DND-41 (cell line): ENCODE results near the gene FMO2.
"Not testable (repeated sequence)": the region's sequence is repeated elsewhere in the genome, so short reads cannot be mapped to it uniquely, and the experiment has no call there.

Experiments
- ATAC-seq: fragments of 200-7000 bp; cut with Tn5 transposase; 3 replicates; pipeline ENCODE4 v1.9.1; 2021; ENCODE audit warnings: low read depth; ENCODE audit not compliant: insufficient read depth
- DNase-seq: peaks from one replicate; pipeline ENCODE4 v3.0.0-alpha.2; 2020
- H2AFZ ChIP-seq: 2 replicates; pipeline ENCODE4 v1.6.0; 2012; ENCODE audit warnings: low read depth, low read length
- H3K27ac ChIP-seq: 2 replicates; pipeline ENCODE4 v1.5.1; 2012; ENCODE audit warnings: low read length, inconsistent platforms
- H3K27me3 ChIP-seq: fragments of 200-600 bp; sonication (generic); 2 replicates; pipeline ENCODE4 v1.6.0; 2012; ENCODE audit warnings: low read length, mild to moderate bottlenecking, inconsistent platforms; ENCODE audit not compliant: insufficient read depth, poor library complexity
- H3K36me3 ChIP-seq: 2 replicates; pipeline ENCODE4 v1.5.1; 2012; ENCODE audit warnings: low read length, inconsistent platforms; ENCODE audit not compliant: insufficient read depth
- H3K4me1 ChIP-seq: 2 replicates; pipeline ENCODE4 v1.5.1; 2012; ENCODE audit warnings: mild to moderate bottlenecking, low read length; ENCODE audit not compliant: insufficient read depth
- H3K4me2 ChIP-seq: 2 replicates; pipeline ENCODE4 v1.6.0; 2012; ENCODE audit warnings: mild to moderate bottlenecking, moderate library complexity, low read length, inconsistent platforms; ENCODE audit not compliant: insufficient read depth
- H3K4me3 ChIP-seq, 2 experiments: fragments of 200-600 bp in 1 of 2; shearing (Covaris generic) in 1 of 2; 2 replicates each; pipeline ENCODE4 v1.5.1; 2012 to 2016; ENCODE audit warnings: inconsistent platforms in 2 of 2, low read length in 2 of 2, mild to moderate bottlenecking in 2 of 2, low read depth in 1 of 2, moderate library complexity in 1 of 2
- H3K79me2 ChIP-seq: 2 replicates; pipeline ENCODE4 v1.6.0; 2012; ENCODE audit warnings: low read length, inconsistent platforms; ENCODE audit not compliant: insufficient read depth
- H3K9ac ChIP-seq: 2 replicates; pipeline ENCODE4 v1.6.0; 2012; ENCODE audit warnings: low read depth, mild to moderate bottlenecking, inconsistent platforms, low read length, moderate library complexity
- H3K9me3 ChIP-seq: 2 replicates; pipeline ENCODE4 v1.5.1; 2012; ENCODE audit warnings: low read length, moderate library complexity, mild to moderate bottlenecking, inconsistent platforms; ENCODE audit not compliant: insufficient read depth, severe bottlenecking
- H4K20me1 ChIP-seq: 2 replicates; pipeline ENCODE4 v1.6.0; 2012; ENCODE audit warnings: low read length; ENCODE audit not compliant: insufficient read depth
- EZH2 ChIP-seq: IDR thresholded peaks from 3 replicates; pipeline ENCODE4 v1.6.1; 2012; ENCODE audit warnings: borderline replicate concordance, low read depth, mild to moderate bottlenecking, moderate library complexity, low read length, inconsistent platforms; ENCODE audit not compliant: severe bottlenecking
- TF ChIP-seq, protein P1 (sequence below): IDR thresholded peaks from 2 replicates; pipeline ENCODE4 v1.5.1; 2012; ENCODE audit warnings: borderline replicate concordance, low read length, moderate library complexity, mild to moderate bottlenecking; ENCODE audit not compliant: poor library complexity, severe bottlenecking; ENCODE audit errors: extremely low read depth

The FMO2 gene

GRCh38 chr1:171233183-171233582, 48.1 kb downstream of the FMO2 start:
- H3K27ac ChIP-seq: no peak overlapping the region
- no peak for ATAC-seq
- no peak overlapping the region for H3K4me2 ChIP-seq

DNA sequence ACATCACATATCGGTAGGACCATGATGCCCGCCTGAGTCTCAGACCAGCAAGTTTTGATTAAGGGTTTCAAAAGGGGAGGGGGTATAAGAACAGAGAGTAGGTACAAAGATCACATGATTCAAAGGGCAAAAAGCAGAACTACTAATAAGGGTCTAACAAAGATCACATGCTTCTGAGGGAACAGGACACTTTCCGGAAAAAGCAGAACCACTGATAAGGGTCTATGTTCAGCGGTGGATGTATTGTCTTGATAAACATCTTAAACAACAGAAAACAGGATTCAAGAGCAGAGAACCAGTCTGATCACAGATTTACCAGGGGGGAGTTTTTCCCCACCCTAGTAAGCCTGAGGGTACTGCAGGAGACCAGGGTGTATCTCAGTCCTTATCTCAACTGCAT, 51.1 kb downstream of the FMO2 start:
- H3K9ac ChIP-seq, H3K4me3 ChIP-seq, H3K4me1 ChIP-seq, H4K20me1 ChIP-seq, H3K36me3 ChIP-seq, DNase-seq, H3K27ac ChIP-seq, H3K79me2 ChIP-seq, H3K27me3 ChIP-seq, H3K9me3 ChIP-seq, H2AFZ ChIP-seq, H3K4me2 ChIP-seq, ATAC-seq: not testable (repeated sequence)

More at GRCh38 chr1:171233183-171233582, 48.1 kb downstream of the FMO2 start:
- no peaks in the 10 kb centered on the region for H3K27me3 ChIP-seq
- H4K20me1 ChIP-seq: no peaks in the 10 kb centered on the region
- H3K4me3 ChIP-seq: no peak overlapping the region
- DNase-seq: no peak
- no peaks in the 10 kb centered on the region for H3K9me3 ChIP-seq
- TF ChIP-seq, protein P1, sequence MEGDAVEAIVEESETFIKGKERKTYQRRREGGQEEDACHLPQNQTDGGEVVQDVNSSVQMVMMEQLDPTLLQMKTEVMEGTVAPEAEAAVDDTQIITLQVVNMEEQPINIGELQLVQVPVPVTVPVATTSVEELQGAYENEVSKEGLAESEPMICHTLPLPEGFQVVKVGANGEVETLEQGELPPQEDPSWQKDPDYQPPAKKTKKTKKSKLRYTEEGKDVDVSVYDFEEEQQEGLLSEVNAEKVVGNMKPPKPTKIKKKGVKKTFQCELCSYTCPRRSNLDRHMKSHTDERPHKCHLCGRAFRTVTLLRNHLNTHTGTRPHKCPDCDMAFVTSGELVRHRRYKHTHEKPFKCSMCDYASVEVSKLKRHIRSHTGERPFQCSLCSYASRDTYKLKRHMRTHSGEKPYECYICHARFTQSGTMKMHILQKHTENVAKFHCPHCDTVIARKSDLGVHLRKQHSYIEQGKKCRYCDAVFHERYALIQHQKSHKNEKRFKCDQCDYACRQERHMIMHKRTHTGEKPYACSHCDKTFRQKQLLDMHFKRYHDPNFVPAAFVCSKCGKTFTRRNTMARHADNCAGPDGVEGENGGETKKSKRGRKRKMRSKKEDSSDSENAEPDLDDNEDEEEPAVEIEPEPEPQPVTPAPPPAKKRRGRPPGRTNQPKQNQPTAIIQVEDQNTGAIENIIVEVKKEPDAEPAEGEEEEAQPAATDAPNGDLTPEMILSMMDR: no peak
- TF ChIP-seq EZH2: no peak
- H3K36me3 ChIP-seq: no peaks in the 10 kb centered on the region
- no peak overlapping the region for H2AFZ ChIP-seq
- no peak overlapping the region for H3K9ac ChIP-seq
- H3K4me1 ChIP-seq: no peaks in the 10 kb centered on the region
- no peaks in the 10 kb centered on the region for H3K79me2 ChIP-seq

DNA sequence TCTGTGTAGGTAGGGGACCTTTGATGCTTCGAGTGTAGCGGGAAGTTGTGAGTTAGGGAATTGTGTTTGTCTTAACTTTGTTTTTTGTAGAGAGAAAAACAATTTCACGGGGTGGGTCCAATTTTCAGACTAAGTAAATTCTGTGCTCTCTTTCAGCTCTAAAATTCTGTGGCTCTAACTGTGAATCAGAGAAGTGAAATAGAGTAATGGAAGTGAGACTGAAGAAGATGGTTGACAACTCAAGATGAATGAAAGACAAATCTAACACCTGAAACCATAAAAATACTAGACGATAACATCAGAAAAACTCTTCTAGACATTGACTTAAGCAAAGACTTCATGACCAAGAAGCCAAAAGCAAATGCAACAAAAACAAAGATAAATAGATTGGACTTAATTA, 58.8 kb downstream of the FMO2 start:
- no peak overlapping the region for H3K9ac ChIP-seq
- H3K27me3 ChIP-seq: no peaks in the 10 kb centered on the region
- no peak overlapping the region for H2AFZ ChIP-seq
- DNase-seq (no peak), ATAC-seq (no peak)
- H3K9me3 ChIP-seq: no peaks in the 10 kb centered on the region
- H3K4me1 ChIP-seq: no peaks in the 10 kb centered on the region
- no peak for TF ChIP-seq EZH2
- TF ChIP-seq, protein P1: no peak
- no peak overlapping the region for H3K4me2 ChIP-seq
- H3K79me2 ChIP-seq: no peaks in the 10 kb centered on the region
- no peaks in the 10 kb centered on the region for H4K20me1 ChIP-seq
- no peaks in the 10 kb centered on the region for H3K36me3 ChIP-seq
- no peak overlapping the region for H3K27ac ChIP-seq
- H3K4me3 ChIP-seq: no peak overlapping the region

DNA sequence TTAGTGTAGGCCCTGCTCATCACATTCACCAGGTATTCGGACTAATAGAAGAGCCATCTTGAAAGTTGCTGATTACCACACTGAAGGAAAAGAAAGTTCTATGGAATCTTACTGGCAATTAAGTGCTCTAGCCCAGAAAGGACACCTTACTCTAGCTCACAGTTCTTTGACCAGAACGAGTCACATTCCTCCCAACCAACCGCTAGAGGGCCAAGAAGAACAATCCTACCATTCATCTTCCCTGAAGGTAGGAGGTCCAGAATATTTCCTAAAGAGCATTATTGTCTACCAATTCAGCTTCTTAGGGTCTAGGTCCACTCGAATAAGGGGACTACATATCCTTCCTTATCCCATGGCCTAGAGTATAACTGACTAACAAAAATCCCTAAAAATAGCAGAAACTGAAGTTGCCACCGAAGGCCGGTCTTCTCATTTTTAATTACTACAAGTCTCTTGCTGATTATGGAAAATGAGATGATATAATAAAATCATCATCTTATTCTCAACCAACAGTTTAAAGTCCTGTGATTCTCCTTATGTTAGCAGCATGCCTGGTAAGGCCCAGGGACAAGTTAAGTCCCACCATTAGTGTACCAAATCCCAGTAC, 60.5 kb downstream of the FMO2 start:
- Histone ChIP-seq H3K27me3 (no peaks in the 10 kb centered on the region), H3K4me1 (no peaks in the 10 kb centered on the region), H3K4me2 (no peak overlapping the region), H2AFZ (no peak overlapping the region), H4K20me1 (no peaks in the 10 kb centered on the region), H3K79me2 (no peaks in the 10 kb centered on the region), H3K9ac (no peak overlapping the region), H3K9me3 (no peaks in the 10 kb centered on the region), H3K4me3 (no peak overlapping the region), H3K27ac (no peak overlapping the region), H3K36me3 (no peaks in the 10 kb centered on the region)
- ATAC-seq (peak; percentile 69; the same call in 2 of the 3 replicates), DNase-seq (no peak)
- TF ChIP-seq EZH2: no peak
- TF ChIP-seq, protein P1: peak; percentile 66
